SK-N-SH treated with all-trans-retinoic acid at 6 μM for 48 hours (cell line): ENCODE data around the gene ST3GAL3.

Source experiments
- ATAC-seq: fragments of 200-7000 bp; cut with Tn5 transposase; 3 replicates; pipeline ENCODE4 v1.9.1; 2020; ENCODE audit warnings: mild to moderate bottlenecking, moderate library complexity
- ARNTL ChIP-seq: fragments of 450-650 bp; formaldehyde crosslinking; IDR thresholded peaks from 2 replicates; pipeline ENCODE4 v1.5.0; 2020; ENCODE audit warnings: low read depth, mild to moderate bottlenecking, moderate library complexity, borderline replicate concordance
- BACH2 ChIP-seq: fragments of 250-450 bp; sonication (Bioruptor Pico); IDR thresholded peaks from 2 replicates; pipeline ENCODE4 v1.9.0; 2021; ENCODE audit warnings: mild to moderate bottlenecking, borderline replicate concordance
- CSDC2 ChIP-seq: fragments of 250-450 bp; sonication (Bioruptor Pico); IDR thresholded peaks from 2 replicates; pipeline ENCODE4 v1.5.0; 2020; ENCODE audit warnings: mild to moderate bottlenecking, moderate library complexity
- ESRRG ChIP-seq: fragments of 250-450 bp; sonication (Bioruptor Pico); IDR thresholded peaks from 2 replicates; pipeline ENCODE4 v1.6.1; 2021; ENCODE audit warnings: mild to moderate bottlenecking
- GLIS3 ChIP-seq: fragments of 250-450 bp; sonication (Bioruptor Pico); IDR thresholded peaks from 2 replicates; pipeline ENCODE4 v1.5.0; 2020; ENCODE audit warnings: mild to moderate bottlenecking, moderate library complexity
- PPARA ChIP-seq: fragments of 250-450 bp; sonication (Bioruptor Pico); IDR thresholded peaks from 2 replicates; pipeline ENCODE4 v1.5.0; 2020; ENCODE audit warnings: mild to moderate bottlenecking, borderline replicate concordance
- TCF4 ChIP-seq: fragments of 250-450 bp; sonication (Bioruptor Pico); IDR thresholded peaks from 2 replicates; pipeline ENCODE4 v1.8.0; 2021; ENCODE audit warnings: mild to moderate bottlenecking, moderate library complexity, borderline replicate concordance
- TOX ChIP-seq: fragments of 250-450 bp; sonication (Bioruptor Pico); IDR thresholded peaks from 2 replicates; pipeline ENCODE4 v1.8.0; 2021; ENCODE audit warnings: mild to moderate bottlenecking, moderate library complexity, borderline replicate concordance
- ZC3H10 ChIP-seq: fragments of 250-450 bp; sonication (Bioruptor Pico); IDR thresholded peaks from 2 replicates; pipeline ENCODE4 v1.5.1; 2021; ENCODE audit warnings: mild to moderate bottlenecking, moderate library complexity
- ZFP3 ChIP-seq: fragments of 250-450 bp; sonication (Bioruptor Pico); IDR thresholded peaks from 2 replicates; pipeline ENCODE4 v1.5.0; 2020; ENCODE audit warnings: mild to moderate bottlenecking, moderate library complexity
- ZFP30 ChIP-seq: fragments of 450-650 bp; formaldehyde crosslinking; IDR thresholded peaks from 2 replicates; pipeline ENCODE4 v1.5.0; 2022; ENCODE audit warnings: mild to moderate bottlenecking, moderate library complexity
- ZNF565 ChIP-seq: fragments of 450-650 bp; formaldehyde crosslinking; conservative IDR thresholded peaks from 2 replicates; pipeline ENCODE4 v1.5.0; 2020; ENCODE audit warnings: low read depth, mild to moderate bottlenecking, moderate library complexity
- ZNF70 ChIP-seq: fragments of 450-650 bp; formaldehyde crosslinking; IDR thresholded peaks from 2 replicates; pipeline ENCODE4 v1.5.0; 2020; ENCODE audit warnings: mild to moderate bottlenecking, moderate library complexity
- ZNF8 ChIP-seq: fragments of 450-650 bp; formaldehyde crosslinking; IDR thresholded peaks from 2 replicates; pipeline ENCODE4 v1.5.0; 2020; ENCODE audit warnings: mild to moderate bottlenecking, moderate library complexity
- TF ChIP-seq, protein P1 (sequence below): fragments of 250-450 bp; sonication (Bioruptor Pico); IDR thresholded peaks from 2 replicates; pipeline ENCODE4 v1.8.0; 2021; ENCODE audit warnings: low read depth, mild to moderate bottlenecking, moderate library complexity, borderline replicate concordance
- TF ChIP-seq, protein P2 (sequence below): fragments of 250-450 bp; sonication (Bioruptor Pico); IDR thresholded peaks from 2 replicates; pipeline ENCODE4 v1.5.0; 2020; ENCODE audit warnings: mild to moderate bottlenecking, moderate library complexity
- TF ChIP-seq, protein P3 (sequence below): fragments of 250-450 bp; sonication (Bioruptor Pico); IDR thresholded peaks from 2 replicates; pipeline ENCODE4 v1.8.0; 2020; ENCODE audit warnings: mild to moderate bottlenecking, moderate library complexity, borderline replicate concordance
- TF ChIP-seq, protein P4 (sequence below): fragments of 250-450 bp; sonication (Bioruptor Pico); IDR thresholded peaks from 2 replicates; pipeline ENCODE4 v1.5.1; 2020; ENCODE audit warnings: low read depth, mild to moderate bottlenecking, moderate library complexity

The ST3GAL3 gene

DNA sequence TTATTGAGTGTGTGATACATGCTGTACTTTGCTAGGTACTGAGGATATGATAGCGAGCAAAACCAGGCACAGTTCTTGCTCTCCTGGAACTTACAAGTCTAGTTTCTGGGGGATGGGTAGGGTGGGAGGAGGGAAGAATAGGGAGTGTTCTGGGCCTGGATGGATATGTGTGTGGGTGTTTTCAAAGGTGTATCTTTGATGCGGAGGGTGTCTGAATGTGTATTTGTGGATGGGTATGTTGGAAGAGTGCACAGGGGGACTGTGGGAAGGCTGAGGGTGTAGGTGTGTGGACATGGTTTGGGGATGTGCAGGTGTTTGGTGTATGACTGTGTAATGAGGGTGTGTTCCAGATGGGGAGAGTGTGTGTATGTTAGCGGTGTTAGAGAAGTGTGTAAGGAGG is 258.0 kb downstream of the ST3GAL3 start:
- TF ChIP-seq ARNTL: no peak
- TF ChIP-seq TOX (CRISPR knock-in tag): no peak
- TF ChIP-seq, protein P1, sequence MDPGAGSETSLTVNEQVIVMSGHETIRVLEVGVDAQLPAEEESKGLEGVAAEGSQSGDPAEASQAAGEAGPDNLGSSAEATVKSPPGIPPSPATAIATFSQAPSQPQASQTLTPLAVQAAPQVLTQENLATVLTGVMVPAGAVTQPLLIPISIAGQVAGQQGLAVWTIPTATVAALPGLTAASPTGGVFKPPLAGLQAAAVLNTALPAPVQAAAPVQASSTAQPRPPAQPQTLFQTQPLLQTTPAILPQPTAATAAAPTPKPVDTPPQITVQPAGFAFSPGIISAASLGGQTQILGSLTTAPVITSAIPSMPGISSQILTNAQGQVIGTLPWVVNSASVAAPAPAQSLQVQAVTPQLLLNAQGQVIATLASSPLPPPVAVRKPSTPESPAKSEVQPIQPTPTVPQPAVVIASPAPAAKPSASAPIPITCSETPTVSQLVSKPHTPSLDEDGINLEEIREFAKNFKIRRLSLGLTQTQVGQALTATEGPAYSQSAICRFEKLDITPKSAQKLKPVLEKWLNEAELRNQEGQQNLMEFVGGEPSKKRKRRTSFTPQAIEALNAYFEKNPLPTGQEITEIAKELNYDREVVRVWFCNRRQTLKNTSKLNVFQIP (CRISPR knock-in tag): no peak
- TF ChIP-seq, protein P2, sequence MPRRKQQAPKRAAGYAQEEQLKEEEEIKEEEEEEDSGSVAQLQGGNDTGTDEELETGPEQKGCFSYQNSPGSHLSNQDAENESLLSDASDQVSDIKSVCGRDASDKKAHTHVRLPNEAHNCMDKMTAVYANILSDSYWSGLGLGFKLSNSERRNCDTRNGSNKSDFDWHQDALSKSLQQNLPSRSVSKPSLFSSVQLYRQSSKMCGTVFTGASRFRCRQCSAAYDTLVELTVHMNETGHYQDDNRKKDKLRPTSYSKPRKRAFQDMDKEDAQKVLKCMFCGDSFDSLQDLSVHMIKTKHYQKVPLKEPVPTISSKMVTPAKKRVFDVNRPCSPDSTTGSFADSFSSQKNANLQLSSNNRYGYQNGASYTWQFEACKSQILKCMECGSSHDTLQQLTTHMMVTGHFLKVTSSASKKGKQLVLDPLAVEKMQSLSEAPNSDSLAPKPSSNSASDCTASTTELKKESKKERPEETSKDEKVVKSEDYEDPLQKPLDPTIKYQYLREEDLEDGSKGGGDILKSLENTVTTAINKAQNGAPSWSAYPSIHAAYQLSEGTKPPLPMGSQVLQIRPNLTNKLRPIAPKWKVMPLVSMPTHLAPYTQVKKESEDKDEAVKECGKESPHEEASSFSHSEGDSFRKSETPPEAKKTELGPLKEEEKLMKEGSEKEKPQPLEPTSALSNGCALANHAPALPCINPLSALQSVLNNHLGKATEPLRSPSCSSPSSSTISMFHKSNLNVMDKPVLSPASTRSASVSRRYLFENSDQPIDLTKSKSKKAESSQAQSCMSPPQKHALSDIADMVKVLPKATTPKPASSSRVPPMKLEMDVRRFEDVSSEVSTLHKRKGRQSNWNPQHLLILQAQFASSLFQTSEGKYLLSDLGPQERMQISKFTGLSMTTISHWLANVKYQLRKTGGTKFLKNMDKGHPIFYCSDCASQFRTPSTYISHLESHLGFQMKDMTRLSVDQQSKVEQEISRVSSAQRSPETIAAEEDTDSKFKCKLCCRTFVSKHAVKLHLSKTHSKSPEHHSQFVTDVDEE: no peak
- TF ChIP-seq, protein P3, sequence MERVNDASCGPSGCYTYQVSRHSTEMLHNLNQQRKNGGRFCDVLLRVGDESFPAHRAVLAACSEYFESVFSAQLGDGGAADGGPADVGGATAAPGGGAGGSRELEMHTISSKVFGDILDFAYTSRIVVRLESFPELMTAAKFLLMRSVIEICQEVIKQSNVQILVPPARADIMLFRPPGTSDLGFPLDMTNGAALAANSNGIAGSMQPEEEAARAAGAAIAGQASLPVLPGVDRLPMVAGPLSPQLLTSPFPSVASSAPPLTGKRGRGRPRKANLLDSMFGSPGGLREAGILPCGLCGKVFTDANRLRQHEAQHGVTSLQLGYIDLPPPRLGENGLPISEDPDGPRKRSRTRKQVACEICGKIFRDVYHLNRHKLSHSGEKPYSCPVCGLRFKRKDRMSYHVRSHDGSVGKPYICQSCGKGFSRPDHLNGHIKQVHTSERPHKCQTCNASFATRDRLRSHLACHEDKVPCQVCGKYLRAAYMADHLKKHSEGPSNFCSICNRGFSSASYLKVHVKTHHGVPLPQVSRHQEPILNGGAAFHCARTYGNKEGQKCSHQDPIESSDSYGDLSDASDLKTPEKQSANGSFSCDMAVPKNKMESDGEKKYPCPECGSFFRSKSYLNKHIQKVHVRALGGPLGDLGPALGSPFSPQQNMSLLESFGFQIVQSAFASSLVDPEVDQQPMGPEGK (CRISPR knock-in tag): no peak
- TF ChIP-seq GLIS3 (CRISPR knock-in tag): no peak
- TF ChIP-seq ZFP30 (CRISPR knock-in tag): no peak
- no peak for TF ChIP-seq ESRRG
- ATAC-seq: no peak

DNA sequence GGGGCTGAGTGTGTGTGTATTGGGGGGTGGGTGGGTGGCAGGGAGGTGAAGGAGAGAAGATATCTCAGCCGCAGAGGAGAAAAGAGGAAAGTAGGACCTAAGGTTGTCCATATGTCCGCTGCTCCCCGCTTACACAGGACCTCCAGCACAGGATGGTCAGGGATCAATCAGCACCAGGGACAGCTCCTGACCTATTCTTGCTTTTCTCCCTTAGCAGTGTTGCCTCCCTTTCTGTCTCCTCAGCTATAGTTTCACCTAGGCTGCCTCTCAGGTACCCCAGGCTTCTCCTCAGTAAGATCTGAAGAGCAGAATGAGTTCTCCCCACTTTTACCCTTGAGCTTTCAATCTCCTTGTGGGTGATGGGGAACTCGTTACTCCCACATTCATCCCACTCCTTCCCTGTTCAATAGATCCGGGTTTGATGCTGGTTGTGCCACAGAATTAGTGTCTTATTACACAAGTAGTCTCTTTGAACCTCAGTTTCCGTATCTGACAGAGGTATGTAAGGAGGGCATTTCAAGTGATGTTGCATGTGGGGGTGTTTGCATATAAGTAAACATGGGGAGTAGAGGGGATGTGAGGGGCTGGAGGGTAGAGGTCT is 261.1 kb downstream of the ST3GAL3 start:
- ATAC-seq: no peak
- TF ChIP-seq, protein P2: no peak
- no peak for TF ChIP-seq ZNF70
- TF ChIP-seq ESRRG: no peak
- TF ChIP-seq, protein P1 (CRISPR knock-in tag): no peak
- no peak for TF ChIP-seq CSDC2

DNA sequence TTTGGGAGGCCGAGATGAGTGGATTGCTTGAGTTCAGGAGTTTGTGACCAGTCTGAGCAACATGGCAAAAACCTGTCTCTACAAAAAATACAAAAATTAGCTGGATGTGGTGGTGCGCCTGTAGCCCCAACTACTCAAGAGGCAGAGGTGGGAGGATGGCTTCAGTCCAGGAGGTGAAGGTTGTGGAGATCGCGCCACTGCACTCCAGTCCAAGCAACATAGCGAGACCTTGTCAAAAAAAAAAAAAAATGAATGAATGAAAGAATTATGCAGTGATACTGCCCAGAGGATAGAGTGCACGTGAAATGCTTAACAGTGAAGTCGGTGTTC is 262.0 kb downstream of the ST3GAL3 start:
- no peak for TF ChIP-seq ZFP30 (CRISPR knock-in tag)
- no peak for TF ChIP-seq BACH2 (CRISPR knock-in tag)
- TF ChIP-seq TCF4: no peak
- TF ChIP-seq CSDC2: no peak
- TF ChIP-seq ZNF70: no peak
- TF ChIP-seq PPARA (CRISPR knock-in tag): no peak
- TF ChIP-seq GLIS3 (CRISPR knock-in tag): no peak
- TF ChIP-seq TOX (CRISPR knock-in tag): no peak
- TF ChIP-seq, protein P4, sequence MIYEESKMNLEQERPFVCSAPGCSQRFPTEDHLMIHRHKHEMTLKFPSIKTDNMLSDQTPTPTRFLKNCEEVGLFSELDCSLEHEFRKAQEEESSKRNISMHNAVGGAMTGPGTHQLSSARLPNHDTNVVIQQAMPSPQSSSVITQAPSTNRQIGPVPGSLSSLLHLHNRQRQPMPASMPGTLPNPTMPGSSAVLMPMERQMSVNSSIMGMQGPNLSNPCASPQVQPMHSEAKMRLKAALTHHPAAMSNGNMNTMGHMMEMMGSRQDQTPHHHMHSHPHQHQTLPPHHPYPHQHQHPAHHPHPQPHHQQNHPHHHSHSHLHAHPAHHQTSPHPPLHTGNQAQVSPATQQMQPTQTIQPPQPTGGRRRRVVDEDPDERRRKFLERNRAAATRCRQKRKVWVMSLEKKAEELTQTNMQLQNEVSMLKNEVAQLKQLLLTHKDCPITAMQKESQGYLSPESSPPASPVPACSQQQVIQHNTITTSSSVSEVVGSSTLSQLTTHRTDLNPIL: no peak
- TF ChIP-seq ZC3H10 (CRISPR knock-in tag): no peak
- no peak for TF ChIP-seq ESRRG
- TF ChIP-seq, protein P1 (CRISPR knock-in tag): no peak
- TF ChIP-seq ARNTL: no peak
- no peak for TF ChIP-seq ZNF8 (CRISPR knock-in tag)
- TF ChIP-seq, protein P3 (CRISPR knock-in tag): no peak
- no peak for TF ChIP-seq ZNF565 (CRISPR knock-in tag)
- no peak for TF ChIP-seq ZFP3 (CRISPR knock-in tag)
- ATAC-seq: no peak
